GM19043 (cell line): ENCODE data around the gene UQCC5.

Experiments used
- ATAC-seq: cut with Tn5 transposase; IDR thresholded peaks from one replicate; pipeline ENCODE4 v1.9.1; 2021; ENCODE audit warnings: low read depth; ENCODE audit not compliant: unreplicated experiment

Gene UQCC5

GRCh38 chr3:52532838-52533622, 3.4 kb upstream of the UQCC5 start:
- ATAC-seq: no peak

- no peak for ATAC-seq
These were observed 2.7 kb upstream of the UQCC5 start, which contains the start of gene NT5DC2 for GRCh38 chr3:52533623-52534280. NT5DC2 (minus strand) TSS chr3:52533857; CDS start chr3:52533737, 120 bp downstream.

GRCh38 chr3:52534281-52535183, 1.9 kb upstream of the UQCC5 start:
- no peak for ATAC-seq

DNA sequence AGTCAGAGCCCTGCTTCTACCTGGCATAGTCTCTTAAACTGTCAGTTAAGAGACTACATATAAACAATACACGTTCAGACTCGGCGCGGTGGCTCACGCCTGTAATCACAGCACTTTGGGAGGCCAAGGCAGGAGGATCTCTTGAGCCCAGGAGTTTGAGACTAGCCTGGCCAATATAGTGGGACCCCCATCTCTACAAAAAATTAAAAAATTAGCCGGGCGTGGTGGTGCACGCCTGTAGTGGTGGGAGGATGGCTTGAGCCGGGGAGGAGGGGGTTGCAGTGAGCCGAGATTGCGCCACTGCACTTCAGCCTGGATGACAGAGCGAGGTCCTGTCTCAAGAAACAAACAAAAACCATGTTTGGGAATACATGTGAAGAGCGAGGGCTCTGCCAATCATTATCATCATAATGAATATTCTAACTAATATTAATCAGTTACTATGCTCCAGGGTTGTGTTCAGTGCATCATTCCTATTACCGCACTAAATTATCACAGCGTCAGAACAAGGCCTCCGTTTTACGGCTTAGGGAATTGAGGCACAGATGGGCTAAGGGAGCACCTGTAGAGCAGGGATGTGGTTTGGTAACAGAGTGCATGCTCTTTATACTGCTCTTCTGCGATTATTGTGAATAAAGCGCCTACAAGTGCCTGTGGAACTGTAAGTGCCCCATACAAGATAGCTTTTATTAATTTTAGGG, 844 bp upstream of the UQCC5 start:
- ATAC-seq: no peak

- no peak for ATAC-seq
These were observed 365 bp upstream of the UQCC5 start for GRCh38 chr3:52536112-52536368.

- ATAC-seq: no peak
These were observed 788 bp downstream of the UQCC5 start for GRCh38 chr3:52537165-52537620.

DNA sequence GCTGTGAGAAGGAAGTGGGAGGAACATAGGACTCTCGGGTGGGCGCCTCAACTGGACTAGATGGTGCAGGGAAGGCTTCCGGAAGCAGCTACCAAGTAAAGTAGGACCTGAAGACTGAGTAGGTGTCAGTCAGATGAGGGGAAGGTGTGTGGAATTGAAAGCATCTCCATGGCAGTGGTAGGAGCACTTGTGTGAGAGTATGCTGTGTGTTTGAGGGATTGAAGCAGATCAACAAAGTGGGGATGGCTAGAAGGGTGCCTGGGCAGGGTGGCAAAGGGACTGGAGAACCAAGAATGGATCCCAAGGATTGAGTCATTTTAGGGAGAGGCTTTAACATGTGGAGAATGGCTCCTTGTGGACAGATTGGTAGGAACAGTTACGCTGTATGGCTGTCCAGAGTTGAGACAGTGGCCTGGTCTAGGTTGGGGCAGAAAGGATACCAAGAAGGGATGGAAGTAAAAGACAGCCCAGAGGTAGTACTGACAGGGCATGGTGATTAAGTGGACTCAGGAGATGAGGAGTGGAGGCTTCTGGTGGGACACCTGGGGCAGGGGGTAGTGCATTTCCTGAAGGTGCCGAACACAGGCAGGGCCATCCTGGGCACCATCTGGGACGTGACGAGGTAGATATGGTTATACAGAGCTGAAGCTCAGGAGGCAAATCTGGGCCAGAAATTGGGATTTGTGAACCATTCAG, 1.5 kb downstream of the UQCC5 start:
- no peak for ATAC-seq

GRCh38 chr3:52539010-52539653, 2.7 kb downstream of the UQCC5 start:
- ATAC-seq: no peak

GRCh38 chr3:52541050-52541449, 4.6 kb downstream of the UQCC5 start:
- ATAC-seq: no peak

GRCh38 chr3:52544937-52545336, 8.5 kb downstream of the UQCC5 start:
- ATAC-seq: no peak

DNA sequence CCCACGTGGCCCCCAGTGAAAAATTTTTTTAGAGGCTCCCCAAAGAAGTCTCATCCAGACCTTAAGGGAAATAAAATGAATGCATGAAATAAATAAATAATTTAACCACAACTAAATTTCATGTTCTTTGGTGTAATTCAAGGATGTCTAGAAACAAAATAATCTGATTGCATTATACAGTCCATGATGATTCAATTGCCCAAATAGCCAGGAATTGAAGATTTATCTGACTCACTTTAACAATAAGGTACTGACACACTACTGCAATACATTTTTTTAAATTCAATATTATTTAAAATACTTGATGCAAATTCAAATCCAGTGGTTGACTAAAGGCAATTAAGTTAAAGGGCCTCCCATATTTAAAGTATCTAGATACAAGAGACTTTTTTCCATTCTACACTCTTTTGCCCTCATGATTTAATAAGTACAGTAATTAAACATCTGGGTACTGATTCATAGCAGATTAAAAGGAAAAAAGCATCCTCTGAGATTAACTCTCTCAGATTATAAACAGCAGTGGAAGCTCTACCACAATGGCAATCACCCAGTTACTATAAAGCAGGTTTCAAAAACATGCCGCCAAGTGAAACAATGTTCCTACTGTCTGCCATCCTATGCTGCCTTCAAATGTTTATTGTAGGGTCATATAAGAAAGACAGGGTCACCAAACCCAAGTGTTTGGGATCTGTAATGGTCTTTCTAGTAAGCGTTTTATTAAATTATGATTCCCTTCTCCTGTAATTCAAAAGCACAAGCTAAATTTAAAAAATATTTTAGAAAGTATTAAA, 9.9 kb downstream of the UQCC5 start:
- ATAC-seq: no peak

DNA sequence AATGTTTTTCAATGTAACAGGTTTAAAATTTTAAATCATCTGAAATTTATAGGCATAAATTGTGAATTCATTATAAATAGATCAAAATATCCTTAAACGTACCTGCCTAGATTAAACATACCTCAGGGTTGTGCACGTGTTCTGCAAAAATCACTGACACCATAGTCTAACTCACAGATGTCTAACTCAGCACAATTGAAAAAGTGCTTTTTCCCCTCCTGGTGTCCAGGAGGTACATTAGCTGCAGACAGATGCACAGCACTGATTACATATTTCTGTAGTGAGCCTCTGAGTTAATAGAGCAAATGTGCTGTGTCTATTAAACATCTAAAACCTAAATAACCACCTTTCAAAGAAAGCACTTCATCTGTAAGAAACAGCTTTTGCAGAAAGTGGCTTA, 10.7 kb downstream of the UQCC5 start:
- ATAC-seq: no peak

DNA sequence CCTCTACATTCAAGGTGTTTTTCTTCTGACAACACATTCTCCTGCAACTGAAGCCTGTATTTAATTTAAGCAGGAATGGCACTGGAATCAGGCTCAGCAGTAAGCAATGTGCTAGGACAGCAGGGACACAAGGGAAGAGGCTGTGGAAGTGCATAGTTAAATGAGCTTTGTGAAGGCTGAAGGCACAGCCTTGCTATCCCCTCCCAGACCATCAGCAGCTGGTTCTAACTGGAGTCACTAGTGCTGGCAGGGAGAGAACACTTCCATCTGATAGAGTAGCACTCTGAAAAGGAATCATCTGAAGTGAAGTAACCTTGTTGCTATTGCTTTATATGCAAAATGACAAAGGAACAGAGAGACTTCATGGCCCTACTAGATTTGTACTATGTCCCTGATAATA, 14.7 kb downstream of the UQCC5 start:
- ATAC-seq: no peak

GRCh38 chr3:52552089-52552488, 15.7 kb downstream of the UQCC5 start:
- ATAC-seq: no peak

DNA sequence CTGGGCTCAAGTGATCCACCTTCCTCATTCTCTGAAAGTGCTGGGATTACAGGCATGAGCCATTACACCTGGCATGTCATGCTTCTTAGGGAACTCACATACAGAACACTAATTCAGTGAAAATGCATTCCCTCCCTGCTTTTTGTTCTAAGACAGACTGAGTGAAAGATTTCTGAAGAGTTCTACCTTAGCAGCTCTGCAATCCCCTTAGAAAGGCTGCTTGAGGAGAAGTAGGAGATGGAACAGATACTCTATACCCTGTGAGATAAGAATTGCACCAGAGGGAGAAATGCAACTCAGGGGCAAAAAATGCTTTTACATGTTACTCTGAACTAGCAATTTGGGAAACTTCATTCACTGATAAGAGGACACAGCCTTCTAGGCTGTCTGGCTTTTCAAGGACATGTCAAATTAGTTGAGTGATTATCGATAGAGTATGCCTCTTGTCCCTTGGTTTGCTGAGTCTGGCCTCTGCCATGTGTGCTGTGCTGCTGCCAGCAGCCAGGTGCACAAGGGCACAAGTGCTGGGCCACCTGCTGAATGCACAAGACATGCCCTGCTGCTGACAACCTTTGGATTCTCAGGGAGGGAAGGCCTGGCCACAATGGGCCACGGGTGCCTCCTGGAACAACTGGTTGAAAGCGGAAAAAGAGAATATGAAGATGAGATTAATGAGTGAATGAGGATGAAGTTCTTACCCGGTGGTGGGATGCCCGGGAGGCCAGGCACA, 17.8 kb downstream of the UQCC5 start:
- no peak for ATAC-seq

DNA sequence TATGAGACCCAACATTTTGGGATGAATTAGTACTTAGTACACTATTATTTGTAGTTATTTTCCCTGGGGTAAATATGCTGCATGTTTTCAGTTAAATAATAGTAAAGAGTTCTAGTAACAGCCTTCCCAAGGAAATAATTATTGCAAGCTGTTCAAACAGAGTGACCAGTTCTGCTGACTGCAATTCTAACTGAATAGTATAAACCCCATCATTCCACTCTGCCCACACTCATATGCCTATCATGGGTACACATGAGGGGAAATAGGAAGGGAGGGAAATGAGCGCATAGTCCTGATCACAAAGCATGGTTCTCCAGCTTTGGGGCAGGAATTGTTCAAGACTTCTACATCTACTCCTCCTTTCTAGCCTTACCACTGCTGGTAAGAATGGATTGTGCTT, 18.7 kb downstream of the UQCC5 start:
- no peak for ATAC-seq

- no peak for ATAC-seq
These were observed 20.9 kb downstream of the UQCC5 start for GRCh38 chr3:52557011-52557960.
